Activated B cell treated with CpG ODN at 0.5 μM for 24 hours (primary cell): Measurements from ENCODE around the gene ASIC3. TPM values are rescaled to one million over a fixed set of nuclear protein-coding genes. Genes with fewer than 3 reads are reported as not detected.

Experiments
- ATAC-seq: fragments of 200-7000 bp; cut with Tn5 transposase; one replicate; pipeline ENCODE4 v1.10.0; 2021; ENCODE audit warnings: low read depth, mild to moderate bottlenecking, moderate library complexity
- CTCF ChIA-PET: fragments of 350-600 bp; sonication (Branson Sonifier 250); formaldehyde crosslinking; loops from one replicate; lab custom pipeline; 2021; ENCODE audit warnings: antibody characterized with exemption; lab: Charles Lee
- POLR2A ChIA-PET: fragments of 350-600 bp; sonication (Branson Sonifier 250); formaldehyde crosslinking; loops from one replicate; lab custom pipeline; 2021; ENCODE audit warnings: antibody characterized with exemption; lab: Charles Lee
- DNase-seq: peaks from one replicate; pipeline ENCODE4 v3.0.0; 2022
- H3K27ac Mint-ChIP-seq: one replicate; pipeline ENCODE4 v1.8.0; 2020; ENCODE audit warnings: mixed read lengths
- H3K27me3 Mint-ChIP-seq: one replicate; pipeline ENCODE4 v1.8.0; 2021; ENCODE audit warnings: mixed read lengths
- H3K36me3 Mint-ChIP-seq: one replicate; pipeline ENCODE4 v1.8.0; 2021; ENCODE audit warnings: low read depth, mixed read lengths
- H3K4me1 Mint-ChIP-seq: one replicate; pipeline ENCODE4 v1.8.0; 2021; ENCODE audit warnings: mixed read lengths
- H3K4me3 Mint-ChIP-seq: one replicate; pipeline ENCODE4 v1.8.0; 2020; ENCODE audit warnings: mild to moderate bottlenecking, mixed read lengths
- H3K9me3 Mint-ChIP-seq: one replicate; pipeline ENCODE4 v1.8.0; 2020; ENCODE audit warnings: mixed read lengths
- CTCF ChIP-seq: fragments of 200-600 bp; IDR thresholded peaks from one replicate; pipeline ENCODE4 v1.8.0; 2022; ENCODE audit warnings: antibody characterized with exemption, mild to moderate bottlenecking
- intact Hi-C: fragments of 100-400 bp; cut with micrococcal nuclease; formaldehyde crosslinking; loops from one replicate; pipeline ENCODE4 v1.15.1; 2024
- total RNA-seq: library from RNA; stranded (reverse); gene quantifications from 2 replicates; pipeline ENCODE4 v1.2.3, GENCODE V29; 2022

The ASIC3 gene
- total RNA-seq, 1 donor from 2014 or later = 1.2 TPM

DNA sequence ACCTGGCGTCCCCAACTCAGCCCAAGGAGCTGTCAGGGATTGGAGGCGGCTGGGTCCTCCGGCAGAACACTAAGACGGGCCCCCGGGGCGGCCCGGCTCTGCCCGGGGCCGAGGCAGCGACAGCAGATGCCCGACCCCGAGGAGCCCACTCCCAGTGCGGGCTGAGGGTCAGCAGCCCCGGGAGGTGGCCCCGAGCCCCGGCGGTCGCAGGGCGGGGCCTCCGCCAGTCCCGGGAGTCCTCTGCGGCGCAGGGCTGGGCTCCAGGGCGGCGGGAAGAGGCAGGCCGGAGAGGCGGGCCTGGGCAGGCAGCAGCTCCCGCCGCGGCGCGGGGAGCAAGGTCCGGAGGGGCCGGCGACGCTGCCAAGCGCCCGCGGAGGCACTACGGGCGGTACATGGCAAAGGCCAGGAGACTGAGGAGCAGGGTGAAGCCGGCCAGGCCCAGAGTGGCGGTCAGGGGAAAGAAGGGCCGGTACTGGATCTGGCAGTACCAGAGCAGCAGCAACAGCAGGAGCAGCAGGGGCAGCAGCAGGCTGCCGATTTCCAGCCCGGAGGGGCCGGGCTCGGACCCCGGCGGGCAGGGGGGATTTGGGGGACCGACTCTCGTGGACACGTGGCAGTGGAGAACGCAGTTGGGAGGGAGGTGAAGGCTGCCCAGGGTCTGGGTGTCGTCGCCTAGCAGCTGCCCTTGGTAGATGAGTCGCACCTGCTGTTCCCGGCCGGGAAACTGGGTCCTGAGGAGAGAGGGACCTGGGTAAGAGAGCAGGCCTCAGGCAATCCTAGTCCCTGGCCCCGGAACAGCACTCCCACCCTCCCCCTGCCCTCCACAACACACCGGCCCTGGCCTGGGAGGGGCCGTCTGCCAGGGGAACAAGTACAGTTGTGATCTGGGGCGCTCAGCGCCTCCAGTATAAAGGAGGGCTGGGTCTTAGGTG, 33.1 kb downstream of the ASIC3 start:
- POLR2A ChIA-PET = interaction anchor here (1.0 to 1.2 kb wide), 5 partner anchors 18 to 146 kb away, joined by 3 to 14 read pairs (median 4); partner anchors contain the start of genes ABCB8, ABCF2 and SLC4A2
- peaks cover 6% of the 10 kb centered on the region for H3K36me3 Mint-ChIP-seq
- H3K9me3 Mint-ChIP-seq = no peaks in the 10 kb centered on the region
- ATAC-seq = no peak
- intact Hi-C loops = loop anchor here (2.0 to 10.0 kb wide), 8 partner anchors 63 to 1457 kb away; partner anchors contain the start of genes ABCF2, CHPF2, PRKAG2 and ZNF775
- no peak overlapping the region for H3K27ac Mint-ChIP-seq
- TF ChIP-seq CTCF = no peak
- peaks cover 52% of the 10 kb centered on the region for H3K4me1 Mint-ChIP-seq
- H3K27me3 Mint-ChIP-seq = peaks cover 8% of the 10 kb centered on the region
- H3K4me3 Mint-ChIP-seq = peak overlapping the region; percentile 91
- CTCF ChIA-PET = interaction anchor here (0.6 to 0.7 kb wide), 2 partner anchors 68 to 162 kb away, joined by 3 read pairs; no protein-coding TSS in a partner anchor
- DNase-seq = no peak

DNA sequence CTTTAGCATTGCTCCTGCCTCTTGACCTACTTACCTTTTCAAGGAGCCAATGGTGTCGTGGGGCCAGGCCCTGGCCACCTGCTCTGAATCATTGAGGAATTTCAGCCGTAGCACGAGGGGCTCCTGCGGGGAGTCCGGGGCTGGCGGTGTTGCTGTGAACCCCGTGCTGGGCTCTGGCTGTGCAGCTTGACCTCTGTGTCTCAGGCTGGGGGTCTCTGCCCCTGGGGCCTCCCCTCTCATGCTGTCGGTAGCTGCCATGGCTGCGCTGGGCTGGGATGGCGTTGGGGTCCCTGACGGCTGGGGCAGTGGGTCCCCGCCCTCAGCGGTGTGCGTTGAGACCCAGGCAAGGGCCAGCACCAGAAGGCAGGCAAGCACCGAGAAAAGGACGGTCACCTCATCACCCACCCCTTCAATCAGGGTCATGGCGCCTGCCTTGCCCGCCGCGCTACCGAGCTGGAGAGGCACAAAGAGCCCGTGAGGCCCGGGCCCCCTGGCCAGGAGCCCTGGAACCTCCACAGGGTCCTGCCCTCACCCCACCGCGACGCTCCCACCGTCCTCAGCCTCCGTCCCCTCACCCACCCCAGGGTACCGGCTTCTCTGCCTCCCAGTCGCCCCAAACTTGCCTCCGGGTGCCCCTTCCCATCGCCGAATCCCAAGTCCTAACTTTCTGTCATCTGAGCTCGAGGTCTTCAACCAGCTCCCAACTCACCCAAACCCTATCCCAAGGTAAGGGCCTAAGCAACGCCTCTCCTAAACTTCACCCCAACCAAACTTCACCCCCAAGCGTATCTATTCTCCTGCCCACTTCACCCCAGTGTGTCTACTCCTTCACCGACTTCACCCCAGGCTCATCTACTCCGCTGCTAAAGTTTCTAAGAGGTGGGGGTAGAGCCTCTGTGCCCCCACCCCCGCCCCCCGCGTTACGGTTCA, 34.1 kb downstream of the ASIC3 start:
- ChIA-PET CTCF (interaction anchor here (0.6 kb wide), 1 partner anchor 69 kb away, joined by 3 read pairs; no protein-coding TSS in a partner anchor), POLR2A (interaction anchor here (1.2 to 1.5 kb wide), 2 partner anchors 24 to 259 kb away, joined by 3 to 7 read pairs; partner anchors contain the start of gene NUB1)
- peak overlapping the region; percentile 90 for H3K27ac Mint-ChIP-seq
- ATAC-seq (no peak), DNase-seq (no peak)
- H3K9me3 Mint-ChIP-seq = no peaks in the 10 kb centered on the region
- intact Hi-C loops = loop anchor here (1.0 to 10.0 kb wide), 5 partner anchors 54 to 1458 kb away; partner anchors contain the start of genes ABCB8, CHPF2, PRKAG2 and ZNF775
- TF ChIP-seq CTCF = no peak
- H3K27me3 Mint-ChIP-seq = peaks cover 8% of the 10 kb centered on the region
- peaks cover 52% of the 10 kb centered on the region for H3K4me1 Mint-ChIP-seq
- peaks cover 6% of the 10 kb centered on the region for H3K36me3 Mint-ChIP-seq
- peak overlapping the region; percentile 91 for H3K4me3 Mint-ChIP-seq

- CTCF ChIA-PET = no interaction called here
- intact Hi-C loops = loop anchor here (1.0 to 10.0 kb wide), 5 partner anchors 55 to 1458 kb away; partner anchors contain the start of genes ABCB8, CHPF2, PRKAG2 and ZNF775
- H3K4me3 Mint-ChIP-seq = peak within 1 kb of the TSS; percentile 91
- ATAC-seq (peak; percentile 62), DNase-seq (peak; percentile 84)
- no peaks in the 10 kb centered on the region for H3K9me3 Mint-ChIP-seq
- TF ChIP-seq CTCF = no peak
- peaks cover 6% of the 10 kb centered on the region for H3K36me3 Mint-ChIP-seq
- peak within 1 kb of the TSS; percentile 90 for H3K27ac Mint-ChIP-seq
- POLR2A ChIA-PET = interaction anchor here (0.9 to 1.5 kb wide), 3 partner anchors 25 to 259 kb away, joined by 3 to 7 read pairs (median 3); partner anchors contain the start of genes ABCB8 and NUB1
- peaks cover 8% of the 10 kb centered on the region for H3K27me3 Mint-ChIP-seq
- H3K4me1 Mint-ChIP-seq = peaks cover 53% of the 10 kb centered on the region
These were observed 34.9 kb downstream of the ASIC3 start, which contains the start of gene TMUB1 for GRCh38 chr7:151083071-151083823. TMUB1 (minus strand) TSS chr7:151083493; CDS start chr7:151082563, 930 bp downstream.

DNA sequence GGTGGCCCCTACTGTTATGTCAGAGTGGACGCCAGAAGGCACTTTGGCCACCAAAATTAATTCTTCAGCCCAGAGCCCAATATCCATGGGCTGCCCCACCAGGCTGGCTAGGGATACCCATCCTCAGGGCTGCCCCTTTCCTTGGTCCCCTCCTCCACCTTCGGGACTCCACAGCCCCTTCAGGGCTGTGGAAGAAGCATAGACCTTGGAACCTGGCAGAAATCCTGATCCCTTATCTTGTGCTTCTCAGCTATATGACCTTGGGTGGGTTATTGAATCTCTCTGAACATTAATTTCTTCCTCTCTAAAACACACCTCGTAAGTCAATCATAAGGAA, 35.5 kb downstream of the ASIC3 start:
- no peaks in the 10 kb centered on the region for H3K9me3 Mint-ChIP-seq
- DNase-seq (no peak), ATAC-seq (no peak)
- POLR2A ChIA-PET = interaction anchor here (0.9 to 1.6 kb wide), 2 partner anchors 56 to 1246 kb away, joined by 3 read pairs; partner anchors contain the start of genes ABCB8 and ZNF862
- TF ChIP-seq CTCF = no peak
- peaks cover 53% of the 10 kb centered on the region for H3K4me1 Mint-ChIP-seq
- CTCF ChIA-PET = no interaction called here
- H3K36me3 Mint-ChIP-seq = peaks cover 6% of the 10 kb centered on the region
- peak overlapping the region; percentile 81 for H3K4me3 Mint-ChIP-seq
- intact Hi-C loops = loop anchor here (1.0 to 10.0 kb wide), 5 partner anchors 55 to 1459 kb away; partner anchors contain the start of genes ABCB8, CHPF2, PRKAG2 and ZNF775
- H3K27me3 Mint-ChIP-seq = peaks cover 8% of the 10 kb centered on the region
- no peak overlapping the region for H3K27ac Mint-ChIP-seq
